Heart left ventricle (tissue), 13 donors: ENCODE data around the gene AIF1L.

ENCODE experiments used
- POLR2A ChIP-seq, 2 donors: fragments of 450-650 bp; IDR thresholded peaks; one replicate each; pipeline ENCODE4 v1.6.1; 2017; ENCODE audit warnings: antibody characterized with exemption in 2 of 2, mild to moderate bottlenecking in 2 of 2, moderate library complexity in 2 of 2
- TF ChIP-seq, protein P1 (sequence below), 12 donors: fragments of 200-600 bp; sonication (generic) in 4 of 12; IDR thresholded peaks; one replicate each; pipeline versions ENCODE4 v1.5.0 to v1.8.0; 2018 to 2022; ENCODE audit warnings: antibody characterized with exemption in 12 of 12, mild to moderate bottlenecking in 5 of 12
- donor health status: ischemic (EF 13 %, LVEDD 7.1; RV severe dilation, severe dysfunction).
- donor health status: DM: no; HTN: yes; CAD: no.
- donor health status: DM: no; HTN: no; CAD: no.
- donor health status: ischemic (EF 25% LVEDD 6.9; RV normal size, moderate dysfunction).
- donor health status: ischemic (EF 25% LVEDD 5.7; RV mildly dilated, moderate dysfunction).
- donor health status: ischemic (EF 35%, LVEDD 5.7; RV mildly dilated, moderate dysfunction).
- donor health status: nonischemic (EF 11% LVEDD 7.7; RV severe dilation, severe dysfunction).
- donor health status: DM: yes; HTN: yes; CAD: no.
- donor health status: PGD.
- donor health status: ischemic (EF 29% LVEDD 5.4; RV normal size, mild dysfunction).
- donor health status: nonischemic (EF 23%, LVEDD 6.1; RV moderate dilation, normal function).

DNA sequence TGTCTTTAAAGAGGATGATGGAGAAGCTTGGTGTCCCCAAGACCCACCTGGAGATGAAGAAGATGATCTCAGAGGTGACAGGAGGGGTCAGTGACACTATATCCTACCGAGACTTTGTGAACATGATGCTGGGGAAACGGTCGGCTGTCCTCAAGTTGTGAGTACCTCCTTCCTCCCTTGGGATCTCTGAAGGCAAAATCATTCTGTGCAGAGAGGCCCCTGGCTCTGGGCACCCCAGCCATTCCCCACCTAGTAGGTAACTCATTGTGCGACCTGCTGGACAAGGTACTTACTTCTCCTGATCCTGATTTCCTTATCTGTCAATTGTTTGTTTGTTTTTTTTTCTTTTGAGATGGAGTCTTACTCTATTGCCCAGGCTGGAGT, 21.4 kb downstream of the AIF1L start:
- TF ChIP-seq, protein P1, sequence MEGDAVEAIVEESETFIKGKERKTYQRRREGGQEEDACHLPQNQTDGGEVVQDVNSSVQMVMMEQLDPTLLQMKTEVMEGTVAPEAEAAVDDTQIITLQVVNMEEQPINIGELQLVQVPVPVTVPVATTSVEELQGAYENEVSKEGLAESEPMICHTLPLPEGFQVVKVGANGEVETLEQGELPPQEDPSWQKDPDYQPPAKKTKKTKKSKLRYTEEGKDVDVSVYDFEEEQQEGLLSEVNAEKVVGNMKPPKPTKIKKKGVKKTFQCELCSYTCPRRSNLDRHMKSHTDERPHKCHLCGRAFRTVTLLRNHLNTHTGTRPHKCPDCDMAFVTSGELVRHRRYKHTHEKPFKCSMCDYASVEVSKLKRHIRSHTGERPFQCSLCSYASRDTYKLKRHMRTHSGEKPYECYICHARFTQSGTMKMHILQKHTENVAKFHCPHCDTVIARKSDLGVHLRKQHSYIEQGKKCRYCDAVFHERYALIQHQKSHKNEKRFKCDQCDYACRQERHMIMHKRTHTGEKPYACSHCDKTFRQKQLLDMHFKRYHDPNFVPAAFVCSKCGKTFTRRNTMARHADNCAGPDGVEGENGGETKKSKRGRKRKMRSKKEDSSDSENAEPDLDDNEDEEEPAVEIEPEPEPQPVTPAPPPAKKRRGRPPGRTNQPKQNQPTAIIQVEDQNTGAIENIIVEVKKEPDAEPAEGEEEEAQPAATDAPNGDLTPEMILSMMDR (IDR thresholded peaks at IDR 0.05) = no peak
- TF ChIP-seq POLR2A (IDR thresholded peaks at IDR 0.05) = no peak
